Measurements from ENCODE around the gene BPIFB1. TPM values are rescaled to one million over a fixed set of nuclear protein-coding genes. Genes with fewer than 3 reads are reported as not detected.
A peak's percentile ranks its signal among the peaks of the same experiment; 100 is the strongest.

The BPIFB1 gene
- total RNA-seq, 4 donors from 2014 or later: not detected

DNA sequence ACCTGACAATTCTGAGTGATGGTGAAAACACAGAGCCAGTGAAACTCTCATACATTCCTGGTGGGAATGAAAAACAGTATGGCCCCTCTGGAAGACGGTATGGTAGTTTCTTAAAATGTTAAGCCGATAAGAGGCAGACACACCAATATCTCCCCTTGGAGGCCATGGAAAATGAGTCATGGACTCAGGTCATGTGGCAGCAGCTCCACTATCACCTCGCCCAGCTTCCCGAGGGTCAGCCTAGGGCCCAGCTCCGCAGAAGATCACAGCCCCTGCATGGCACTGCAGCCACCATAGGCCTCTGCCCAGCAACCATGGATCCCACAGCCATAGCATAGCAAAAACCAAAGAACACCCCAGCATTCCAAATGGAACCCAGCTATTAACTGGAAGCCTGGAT lies 25.8 kb upstream of the BPIFB1 start:
- intact Hi-C loops (cut with DNase I): no loop called here
- Histone ChIP-seq H3K4me1 (no peaks in the 10 kb centered on the region), H3K27me3 (no peaks in the 10 kb centered on the region), H3K27ac (no peak overlapping the region), H3K4me3 (replicated peaks in 1 of 3) (no peak overlapping the region), H3K36me3 (no peaks in the 10 kb centered on the region), H3K9me3 (no peaks in the 10 kb centered on the region)
- no peak for TF ChIP-seq POLR2A (IDR thresholded peaks at IDR 0.05)
- TF ChIP-seq, protein P1, sequence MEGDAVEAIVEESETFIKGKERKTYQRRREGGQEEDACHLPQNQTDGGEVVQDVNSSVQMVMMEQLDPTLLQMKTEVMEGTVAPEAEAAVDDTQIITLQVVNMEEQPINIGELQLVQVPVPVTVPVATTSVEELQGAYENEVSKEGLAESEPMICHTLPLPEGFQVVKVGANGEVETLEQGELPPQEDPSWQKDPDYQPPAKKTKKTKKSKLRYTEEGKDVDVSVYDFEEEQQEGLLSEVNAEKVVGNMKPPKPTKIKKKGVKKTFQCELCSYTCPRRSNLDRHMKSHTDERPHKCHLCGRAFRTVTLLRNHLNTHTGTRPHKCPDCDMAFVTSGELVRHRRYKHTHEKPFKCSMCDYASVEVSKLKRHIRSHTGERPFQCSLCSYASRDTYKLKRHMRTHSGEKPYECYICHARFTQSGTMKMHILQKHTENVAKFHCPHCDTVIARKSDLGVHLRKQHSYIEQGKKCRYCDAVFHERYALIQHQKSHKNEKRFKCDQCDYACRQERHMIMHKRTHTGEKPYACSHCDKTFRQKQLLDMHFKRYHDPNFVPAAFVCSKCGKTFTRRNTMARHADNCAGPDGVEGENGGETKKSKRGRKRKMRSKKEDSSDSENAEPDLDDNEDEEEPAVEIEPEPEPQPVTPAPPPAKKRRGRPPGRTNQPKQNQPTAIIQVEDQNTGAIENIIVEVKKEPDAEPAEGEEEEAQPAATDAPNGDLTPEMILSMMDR (IDR thresholded peaks at IDR 0.05): no peak
- DNase-seq: no peak
- 84 to 88% methylated on average over 5 of the region's 5 CpGs for WGBS, 2 donors

DNA sequence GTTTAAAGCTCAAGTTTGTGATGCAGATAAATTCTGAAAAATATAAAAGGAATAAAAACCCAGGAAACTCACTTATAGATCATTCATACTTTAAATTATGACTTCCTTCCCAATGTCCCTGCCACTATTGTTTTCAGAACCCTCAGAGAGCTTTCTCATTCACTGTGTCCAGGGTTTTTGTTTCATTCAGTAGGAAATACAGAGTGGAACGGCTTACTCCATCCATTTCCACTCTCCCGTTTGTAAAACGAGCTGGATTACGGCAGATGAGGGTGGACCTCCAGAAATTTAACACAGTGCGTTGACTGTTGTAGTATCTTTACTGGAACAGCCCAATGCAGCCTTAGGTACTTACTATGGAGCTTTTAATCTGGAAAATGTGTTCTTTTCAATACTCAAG lies 23.6 kb upstream of the BPIFB1 start:
- no peak for DNase-seq
- intact Hi-C loops (cut with DNase I): no loop called here
- H3K27me3 ChIP-seq: no peaks in the 10 kb centered on the region
- no peaks in the 10 kb centered on the region for H3K36me3 ChIP-seq
- H3K4me3 ChIP-seq (replicated peaks in 1 of 3): no peak overlapping the region
- no peaks in the 10 kb centered on the region for H3K4me1 ChIP-seq
- H3K9me3 ChIP-seq: no peaks in the 10 kb centered on the region
- H3K27ac ChIP-seq: no peak overlapping the region
- 42 to 53% methylated on average over 5 of the region's 5 CpGs for WGBS, 2 donors
- TF ChIP-seq POLR2A (IDR thresholded peaks at IDR 0.05): no peak
- TF ChIP-seq, protein P1 (IDR thresholded peaks at IDR 0.05): no peak

DNA sequence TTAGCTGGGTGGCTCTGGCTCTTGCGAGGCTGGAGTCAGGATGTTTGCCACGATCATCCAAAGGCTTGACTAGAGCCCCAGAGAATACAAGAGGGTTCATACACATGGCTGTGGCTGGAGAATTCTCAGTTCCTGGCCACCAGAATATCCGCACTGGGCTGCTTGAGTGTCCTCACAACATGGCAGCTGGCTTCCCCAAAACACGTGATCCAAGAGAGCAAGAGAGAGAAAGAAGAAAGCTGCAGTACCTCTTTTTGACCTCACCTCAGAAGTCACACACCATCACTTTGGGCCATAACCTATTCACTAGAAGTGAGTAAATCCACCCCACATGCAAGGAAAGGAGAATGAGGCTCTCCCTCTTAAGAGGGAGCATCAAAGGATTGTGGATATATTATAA lies 21.5 kb upstream of the BPIFB1 start:
- DNase-seq: no peak
- H3K4me1 ChIP-seq: no peaks in the 10 kb centered on the region
- no peaks in the 10 kb centered on the region for H3K27me3 ChIP-seq
- intact Hi-C loops (cut with DNase I): no loop called here
- H3K27ac ChIP-seq: no peak overlapping the region
- TF ChIP-seq, protein P1 (IDR thresholded peaks at IDR 0.05): no peak
- TF ChIP-seq POLR2A (IDR thresholded peaks at IDR 0.05): no peak
- no peak overlapping the region for H3K4me3 ChIP-seq (replicated peaks in 1 of 3)
- 74 to 75% methylated on average over 4 of the region's 4 CpGs for WGBS, 2 donors
- no peaks in the 10 kb centered on the region for H3K36me3 ChIP-seq
- no peaks in the 10 kb centered on the region for H3K9me3 ChIP-seq

DNA sequence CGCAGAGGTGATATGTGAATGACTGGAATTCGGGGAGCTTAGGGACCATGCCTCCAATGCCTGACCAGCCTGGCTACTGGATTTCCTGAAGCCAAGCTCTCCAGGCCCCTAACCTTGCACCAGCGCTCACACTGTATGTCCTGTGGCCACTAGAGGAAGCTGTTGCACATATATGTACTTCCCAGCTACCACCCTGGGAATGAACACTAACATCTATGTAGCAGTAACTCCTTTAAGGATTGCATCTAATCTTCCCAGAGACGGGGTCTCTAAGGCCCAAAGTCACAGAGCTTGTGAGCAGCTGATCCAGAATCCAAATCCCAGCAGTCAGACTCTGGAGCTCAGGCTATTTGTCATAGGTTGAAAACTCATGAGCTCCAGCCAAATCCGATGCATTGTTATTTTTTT lies 20.4 kb upstream of the BPIFB1 start:
- H3K36me3 ChIP-seq: no peaks in the 10 kb centered on the region
- DNase-seq: peak; percentile 50 to 60
- intact Hi-C loops (cut with DNase I): no loop called here
- H3K4me1 ChIP-seq: no peaks in the 10 kb centered on the region
- TF ChIP-seq, protein P1 (IDR thresholded peaks at IDR 0.05): peak in 5 of 6 experiments; percentile 31 to 76 (median 69)
- TF ChIP-seq POLR2A (IDR thresholded peaks at IDR 0.05): no peak
- H3K9me3 ChIP-seq: no peaks in the 10 kb centered on the region
- 20 to 28% methylated on average over 5 of the region's 5 CpGs for WGBS, 2 donors
- no peaks in the 10 kb centered on the region for H3K27me3 ChIP-seq
- H3K4me3 ChIP-seq (replicated peaks in 1 of 3): no peak overlapping the region
- H3K27ac ChIP-seq: no peak overlapping the region

DNA sequence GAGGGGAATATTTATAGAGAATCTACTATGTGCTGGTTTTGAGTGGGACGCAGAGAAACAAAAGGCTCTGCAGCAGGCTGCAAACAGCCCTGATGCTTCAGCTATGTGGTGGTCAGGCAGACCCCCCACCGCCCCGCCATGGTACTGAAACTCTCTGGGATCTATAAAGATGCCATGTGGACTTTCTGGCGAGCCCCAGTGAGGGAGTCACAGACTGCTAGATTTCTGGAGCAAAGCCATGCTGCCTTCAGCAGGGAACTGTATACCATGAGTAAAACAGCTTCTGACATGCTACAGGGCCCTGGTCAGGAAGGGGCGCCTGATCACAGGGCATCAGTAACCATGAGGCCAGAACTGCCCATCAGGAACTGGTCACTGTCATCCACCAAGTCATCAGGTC lies 19.2 kb upstream of the BPIFB1 start:
- intact Hi-C loops (cut with DNase I): no loop called here
- WGBS, 2 donors: 93 to 100% methylated on average over 4 to 5 of the region's 5 CpGs
- Histone ChIP-seq H3K36me3 (no peaks in the 10 kb centered on the region), H3K4me3 (replicated peaks in 1 of 3) (no peak overlapping the region), H3K4me1 (no peaks in the 10 kb centered on the region), H3K27ac (no peak overlapping the region), H3K27me3 (no peaks in the 10 kb centered on the region), H3K9me3 (no peaks in the 10 kb centered on the region)
- DNase-seq: no peak
- TF ChIP-seq POLR2A (IDR thresholded peaks at IDR 0.05): no peak
- TF ChIP-seq, protein P1 (IDR thresholded peaks at IDR 0.05): no peak

All from thyroid gland (tissue), 4 donors.